SU-DHL-6 (cell line): ENCODE measurements around the gene CCDC85A.

ENCODE experiments used
- CTCF ChIP-seq: fragments of 200-600 bp; sonication (generic); IDR thresholded peaks from one replicate; pipeline ENCODE4 v1.5.1; 2017; ENCODE audit warnings: antibody characterized with exemption, mild to moderate bottlenecking, low read length, moderate library complexity; ENCODE audit not compliant: insufficient read depth, poor library complexity, severe bottlenecking
- EZH2phosphoT487 ChIP-seq: fragments of 200-600 bp; sonication (generic), shearing (Covaris generic); conservative IDR thresholded peaks from 2 replicates; pipeline ENCODE4 v1.6.1; 2018; ENCODE audit warnings: mild to moderate bottlenecking, antibody characterized with exemption, low read length, moderate library complexity, mixed read lengths

- no peak for TF ChIP-seq CTCF
- TF ChIP-seq EZH2phosphoT487 = no peak
Observed at GRCh38 chr2:56286936-56287335, 103.1 kb downstream of the CCDC85A start.
